Keratinocyte (primary cell): ENCODE results near the gene ENDOD1. TPM values are rescaled to one million over a fixed set of nuclear protein-coding genes. Genes with fewer than 3 reads are reported as not detected.
A peak's percentile ranks its signal among the peaks of the same experiment; 100 is the strongest.

Source experiments
- DNase-seq: peaks from one replicate; pipeline ENCODE4 v3.0.0-alpha.2; 2011; ENCODE audit warnings: low read depth, missing footprints, low spot score
- FAIRE-seq: peaks from 2 replicates; lab custom pipeline; 2011; peaks lifted over from hg19 to GRCh38; lab: Jason Lieb, UNC
- H2AFZ ChIP-seq: 2 replicates; pipeline ENCODE4 v1.6.0; 2012; ENCODE audit warnings: low read length, control low read depth, inconsistent platforms; ENCODE audit not compliant: control insufficient read depth
- H3K27ac ChIP-seq: 2 replicates; pipeline ENCODE4 v1.5.1; 2011; ENCODE audit warnings: low read length; ENCODE audit not compliant: control insufficient read depth, insufficient read depth
- H3K27me3 ChIP-seq: 3 replicates; pipeline ENCODE4 v1.6.0; 2011; ENCODE audit warnings: low read length; ENCODE audit not compliant: control insufficient read depth, insufficient read depth; ENCODE audit errors: extremely low read depth
- H3K36me3 ChIP-seq, 2 experiments: 2 replicates in 1 of 2; 3 replicates in 1 of 2; pipeline ENCODE4 v1.5.1; 2011; ENCODE audit warnings: low read length in 2 of 2, mild to moderate bottlenecking in 1 of 2; ENCODE audit not compliant: control insufficient read depth in 2 of 2, insufficient read depth in 2 of 2; ENCODE audit errors: extremely low read depth in 1 of 2
- H3K4me1 ChIP-seq: 3 replicates; pipeline ENCODE4 v1.5.1; 2011; ENCODE audit warnings: low read length; ENCODE audit not compliant: control insufficient read depth, insufficient read depth; ENCODE audit errors: extremely low read depth
- H3K4me2 ChIP-seq: 3 replicates; pipeline ENCODE4 v1.6.0; 2011; ENCODE audit warnings: low read depth, low read length; ENCODE audit not compliant: control insufficient read depth, insufficient read depth; ENCODE audit errors: extremely low read depth
- H3K4me3 ChIP-seq, 3 experiments: fragments of 200-600 bp in 1 of 3; sonication (generic) in 1 of 3; 2 replicates in 2 of 3; 3 replicates in 1 of 3; pipeline ENCODE4 v1.5.1; 2011 to 2016; ENCODE audit warnings: low read length in 3 of 3, mild to moderate bottlenecking in 3 of 3, control low read depth in 2 of 3, inconsistent platforms in 1 of 3, low read depth in 1 of 3, mixed read lengths in 1 of 3, mixed run types in 1 of 3, moderate library complexity in 1 of 3; ENCODE audit not compliant: control insufficient read depth in 2 of 3, insufficient read depth in 2 of 3; ENCODE audit errors: extremely low read depth in 1 of 3
- H3K79me2 ChIP-seq: 2 replicates; pipeline ENCODE4 v1.6.0; 2012; ENCODE audit warnings: low read length; ENCODE audit not compliant: control insufficient read depth, insufficient read depth
- H3K9ac ChIP-seq: 3 replicates; pipeline ENCODE4 v1.6.0; 2011; ENCODE audit warnings: low read length; ENCODE audit not compliant: control insufficient read depth, insufficient read depth; ENCODE audit errors: extremely low read depth
- H3K9me1 ChIP-seq: 3 replicates; pipeline ENCODE4 v1.6.0; 2011; ENCODE audit warnings: low read length; ENCODE audit not compliant: control insufficient read depth, insufficient read depth; ENCODE audit errors: extremely low read depth
- H3K9me3 ChIP-seq: 2 replicates; pipeline ENCODE4 v1.5.1; 2012; ENCODE audit warnings: low read depth, low read length; ENCODE audit not compliant: control insufficient read depth
- H4K20me1 ChIP-seq: 3 replicates; pipeline ENCODE4 v1.6.0; 2011; ENCODE audit warnings: low read length; ENCODE audit not compliant: control insufficient read depth, insufficient read depth; ENCODE audit errors: extremely low read depth
- CTCF ChIP-seq, 3 experiments: IDR thresholded peaks in 1 of 3; conservative IDR thresholded peaks in 1 of 3; optimal IDR thresholded peaks in 1 of 3; 2 replicates in 2 of 3; 3 replicates in 1 of 3; pipeline versions ENCODE3 to v1.5.1; 2011; ENCODE audit warnings: low read length in 3 of 3, mild to moderate bottlenecking in 3 of 3, moderate library complexity in 2 of 3, control low read depth in 1 of 3, inconsistent platforms in 1 of 3; ENCODE audit not compliant: insufficient read depth in 2 of 3; ENCODE audit errors: extremely low read depth in 1 of 3
- EZH2 ChIP-seq: IDR thresholded peaks from one replicate; pipeline ENCODE4 v1.6.1; 2012; ENCODE audit warnings: inconsistent platforms, mild to moderate bottlenecking, low read length, moderate library complexity
- dilution Hi-C: fragments of 300-500 bp; cut with MboI; formaldehyde crosslinking; loops from one replicate; pipeline ENCODE4 v1.7.0; 2020; ENCODE audit warnings: low sequenced_read_pairs; ENCODE audit not compliant: extremely low pct_ligation_motif_present
- polyA plus RNA-seq, 5 experiments: library from polyadenylated mRNA; depleted of rRNA in 3 of 5; stranded (reverse) in 3 of 5; stranded (forward) in 1 of 5; unstranded in 1 of 5; fragments of >200 nt; gene quantifications; 1 replicate in 1 of 5; 2 replicates in 3 of 5; 3 replicates in 1 of 5; pipeline versions ENCODE4 v1.2.1 to v1.2.3, GENCODE V29; 2011 to 2012; ENCODE audit warnings: missing spikeins in 2 of 5, low read depth in 1 of 5, low replicate concordance in 1 of 5

ENDOD1 gene
- polyA plus RNA-seq, 1 donor (not counting 4 experiments of a cell fraction or from before 2014, with no cell fraction given) = 27.2 TPM

- Histone ChIP-seq H3K27me3 (no peaks in the 10 kb centered on the region), H2AFZ (peak overlapping the region; percentile 81), H3K4me2 (peak overlapping the region; percentile 79), H3K27ac (no peak overlapping the region), H3K9ac (no peak overlapping the region), H3K9me3 (no peaks in the 10 kb centered on the region), H4K20me1 (no peaks in the 10 kb centered on the region), H3K79me2 (no peaks in the 10 kb centered on the region), H3K4me1 (peaks cover 37% of the 10 kb centered on the region), H3K9me1 (no peaks in the 10 kb centered on the region), H3K4me3 (no peak overlapping the region), H3K36me3 (no peaks in the 10 kb centered on the region)
- TF ChIP-seq CTCF (optimal IDR thresholded peaks at IDR 0.05 in 1 of 3, IDR thresholded peaks at IDR 0.05 in 1 of 3, conservative IDR thresholded peaks at IDR 0.05 in 1 of 3; ENCODE audit: extremely low read depth in 1 of 3, insufficient read depth in 2 of 3, low read length in 3 of 3) (no peak), EZH2 (no peak)
- dilution Hi-C loops = no loop called here
- FAIRE-seq (no peak), DNase-seq (no peak)
Measured at GRCh38 chr11:95153857-95154246, 64.2 kb downstream of the ENDOD1 start.

GRCh38 chr11:95154514-95154913 is 64.9 kb downstream of the ENDOD1 start:
- TF ChIP-seq EZH2 (no peak), CTCF (optimal IDR thresholded peaks at IDR 0.05 in 1 of 3, IDR thresholded peaks at IDR 0.05 in 1 of 3, conservative IDR thresholded peaks at IDR 0.05 in 1 of 3; ENCODE audit: extremely low read depth in 1 of 3, insufficient read depth in 2 of 3, low read length in 3 of 3) (peak; percentile 55 to 82 (median 81))
- dilution Hi-C loops = no loop called here
- FAIRE-seq = peak; percentile 62
- Histone ChIP-seq H3K27me3 (no peaks in the 10 kb centered on the region), H3K79me2 (no peaks in the 10 kb centered on the region), H3K4me3 (no peak overlapping the region), H4K20me1 (no peaks in the 10 kb centered on the region), H3K9ac (no peak overlapping the region), H3K4me2 (no peak overlapping the region), H3K9me1 (no peaks in the 10 kb centered on the region), H3K36me3 (no peaks in the 10 kb centered on the region), H3K9me3 (no peaks in the 10 kb centered on the region), H3K27ac (no peak overlapping the region), H3K4me1 (peaks cover 30% of the 10 kb centered on the region), H2AFZ (no peak overlapping the region)
- DNase-seq = no peak
